Stimulated activated CD4-positive, alpha-beta T cell treated with anti-CD3 and anti-CD28 coated beads, Interleukin-1b, Interleukin-23, amount 100 ng/mL, for 24 hours (primary cell): ENCODE data around the gene PDLIM3.
"Not testable (repeated sequence)": the region's sequence is repeated elsewhere in the genome, so short reads cannot be mapped to it uniquely, and the experiment has no call there.

ENCODE experiments used
- DNase-seq, 4 experiments: peaks; one replicate each; pipeline ENCODE4 v3.0.0-alpha.2; 2020; ENCODE audit warnings: low read depth in 4 of 4, low spot score in 1 of 4

The PDLIM3 gene

GRCh38 chr4:185554365-185555126, 19.2 kb upstream of the PDLIM3 start:
- no peak for DNase-seq

GRCh38 chr4:185552254-185552653, 16.9 kb upstream of the PDLIM3 start:
- no peak for DNase-seq

GRCh38 chr4:185550933-185551332, 15.6 kb upstream of the PDLIM3 start:
- no peak for DNase-seq

DNA sequence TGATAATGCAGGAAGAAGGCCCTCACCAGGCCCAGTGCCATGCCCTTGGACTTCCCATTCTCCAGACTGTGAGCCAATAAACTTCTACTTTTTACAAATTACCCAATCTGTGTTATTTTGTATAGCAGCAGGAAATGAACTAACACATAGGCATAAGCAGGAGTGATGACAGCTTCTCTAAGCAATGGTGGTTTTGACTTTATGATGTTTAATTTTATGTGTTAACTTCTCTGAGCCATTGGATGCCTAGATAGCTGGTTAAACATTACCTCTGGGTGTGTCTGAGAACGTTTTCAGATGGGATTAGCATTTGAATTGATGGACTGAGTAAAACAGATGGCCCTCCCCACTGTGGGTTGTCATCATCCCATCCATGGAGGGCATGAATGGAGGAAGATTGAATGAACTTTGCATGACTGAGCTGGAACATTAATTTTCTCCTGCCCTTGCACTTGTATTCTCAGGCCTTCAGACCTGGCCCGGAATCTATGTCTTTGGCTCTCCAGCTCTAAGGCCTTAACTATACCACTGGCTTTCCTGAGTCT, 13.9 kb upstream of the PDLIM3 start:
- no peak for DNase-seq

DNA sequence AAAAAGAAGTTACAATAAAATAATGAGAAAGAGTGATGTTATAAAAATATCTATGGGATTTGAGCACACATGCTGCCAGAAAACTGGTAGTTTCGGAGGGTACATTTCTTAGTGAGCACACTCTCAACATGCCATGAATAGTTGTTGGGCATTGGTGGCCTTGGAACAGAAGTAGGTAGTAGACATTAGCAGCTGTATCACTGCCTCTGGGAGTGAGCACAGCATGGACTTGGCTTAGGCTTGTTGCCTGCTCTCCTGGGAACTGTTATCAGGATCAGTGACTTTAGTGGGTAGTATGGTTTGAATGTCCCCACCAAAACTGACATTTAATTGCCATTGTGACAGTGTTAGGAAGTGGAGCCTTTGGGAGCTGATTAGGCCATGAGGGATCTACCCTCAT, 13.3 kb upstream of the PDLIM3 start:
- no peak for DNase-seq

GRCh38 chr4:185546335-185546734, 11.0 kb upstream of the PDLIM3 start:
- DNase-seq, result no peak

DNA sequence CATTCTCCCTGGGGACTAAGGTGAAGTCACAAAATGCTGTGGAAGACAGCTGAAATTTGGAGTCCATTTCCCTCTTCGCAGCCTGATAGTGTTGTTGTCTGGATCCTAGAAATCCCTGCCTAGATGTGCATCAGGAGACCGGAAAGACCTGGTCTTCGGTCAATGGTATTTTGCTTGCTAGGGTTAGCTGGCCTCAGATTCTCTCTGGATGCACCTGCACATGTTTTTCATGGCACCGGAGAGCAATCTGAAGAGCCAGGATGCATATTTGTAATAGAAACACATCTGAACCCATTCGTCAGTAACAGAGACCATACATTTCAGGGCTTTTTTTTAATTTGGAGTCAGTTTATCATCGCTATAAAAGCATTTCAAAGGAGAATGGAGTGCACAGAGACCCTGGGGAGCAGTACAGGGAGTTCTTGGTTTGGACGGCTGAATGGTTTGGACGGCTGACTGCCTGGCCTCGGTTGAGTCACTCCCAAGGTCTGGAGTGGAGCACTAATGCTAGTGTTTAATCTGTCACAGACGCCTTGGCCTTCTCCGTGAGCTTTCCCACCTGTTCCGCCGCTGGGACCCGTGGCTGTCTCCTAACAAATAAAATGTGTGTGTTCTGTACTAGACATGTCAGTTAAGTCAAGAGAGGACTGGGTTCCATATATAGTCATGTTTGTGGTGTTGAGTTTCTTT, 7.5 kb upstream of the PDLIM3 start:
- no peak for DNase-seq

DNA sequence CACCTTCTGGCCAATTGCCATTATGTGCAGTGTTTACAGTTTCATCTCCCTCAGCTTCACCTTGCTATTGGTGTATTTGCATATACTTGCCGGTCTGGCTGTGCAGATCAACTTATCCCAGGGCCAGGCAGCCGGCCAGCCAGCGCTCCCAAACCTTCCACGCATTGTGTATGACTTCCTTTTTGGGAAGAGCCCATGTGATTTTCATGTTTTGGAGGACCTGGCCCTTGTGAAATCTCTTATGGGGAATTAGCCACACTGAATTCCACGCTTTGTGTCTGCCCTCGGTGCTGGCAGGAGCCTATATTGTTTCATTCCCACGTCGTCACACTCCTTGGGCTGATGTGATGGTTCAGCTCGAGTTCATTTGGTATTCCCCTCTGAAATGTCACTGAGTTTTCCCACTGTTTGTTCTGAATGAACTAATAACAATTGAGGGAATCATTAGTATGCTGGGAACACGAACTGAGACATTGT, 6.0 kb upstream of the PDLIM3 start:
- DNase-seq, result no peak

DNA sequence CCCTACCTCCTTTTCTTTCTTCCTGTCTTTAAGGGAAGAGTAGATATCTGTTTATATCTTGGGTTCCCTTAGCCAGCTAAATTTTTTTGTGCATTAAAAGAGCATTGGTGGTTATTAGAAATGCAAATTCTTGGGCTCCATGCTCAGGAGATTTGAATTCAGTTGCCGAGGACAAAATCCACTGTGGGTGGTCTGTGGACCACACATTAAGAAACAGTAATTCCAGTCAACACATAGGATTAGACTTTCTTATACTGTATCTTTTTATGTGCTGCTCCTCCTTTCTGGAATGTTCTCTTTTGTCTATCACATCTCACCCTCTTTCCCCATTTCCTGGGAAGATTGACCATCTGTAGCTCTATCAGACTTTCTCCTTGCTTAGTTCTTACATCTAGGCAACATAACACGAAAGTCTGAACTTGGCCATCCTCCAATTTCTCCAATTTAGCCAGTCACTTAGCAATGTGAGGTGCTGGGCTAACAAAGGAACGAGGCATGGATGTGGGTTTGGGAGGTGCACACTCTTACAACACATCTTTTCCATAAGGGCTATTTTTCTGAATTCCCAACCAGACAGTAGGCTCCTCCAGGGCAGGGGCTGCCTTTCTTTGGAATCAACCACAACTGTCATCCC, 5.3 kb upstream of the PDLIM3 start:
- no peak for DNase-seq

GRCh38 chr4:185540040-185540439, 4.7 kb upstream of the PDLIM3 start:
- DNase-seq, result no peak

DNA sequence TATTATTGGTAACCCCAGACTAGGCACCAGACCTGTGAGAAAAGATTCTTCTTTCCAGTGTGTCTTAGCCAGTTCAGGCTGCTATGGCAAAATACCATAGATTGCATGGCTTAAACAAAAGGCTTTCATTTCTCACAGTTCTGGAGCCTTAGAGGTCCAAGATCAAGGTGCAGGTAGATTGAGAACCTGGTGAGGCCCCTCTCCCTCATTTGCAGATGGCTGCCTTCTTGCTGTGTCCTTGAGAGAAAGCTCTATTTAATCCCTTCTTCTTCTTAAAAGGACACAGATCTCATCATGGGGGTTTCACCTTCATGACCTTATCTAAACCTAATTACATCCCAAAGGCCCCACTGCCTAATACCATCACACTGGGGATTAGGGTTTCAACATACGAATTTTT, 3.5 kb upstream of the PDLIM3 start:
- DNase-seq, result no peak

GRCh38 chr4:185536411-185536709, 1.1 kb upstream of the PDLIM3 start:
- no peak for DNase-seq

- DNase-seq, result no peak
These were observed 504 bp upstream of the PDLIM3 start for GRCh38 chr4:185535612-185536410.

GRCh38 chr4:185534511-185534865, 819 bp downstream of the PDLIM3 start:
- DNase-seq, result no peak

GRCh38 chr4:185532795-185533324, 2.4 kb downstream of the PDLIM3 start:
- no peak for DNase-seq

- DNase-seq, result no peak
These were observed 3.0 kb downstream of the PDLIM3 start for GRCh38 chr4:185532293-185532692.

GRCh38 chr4:185531654-185532053, 3.7 kb downstream of the PDLIM3 start:
- not testable (repeated sequence) for DNase-seq

DNA sequence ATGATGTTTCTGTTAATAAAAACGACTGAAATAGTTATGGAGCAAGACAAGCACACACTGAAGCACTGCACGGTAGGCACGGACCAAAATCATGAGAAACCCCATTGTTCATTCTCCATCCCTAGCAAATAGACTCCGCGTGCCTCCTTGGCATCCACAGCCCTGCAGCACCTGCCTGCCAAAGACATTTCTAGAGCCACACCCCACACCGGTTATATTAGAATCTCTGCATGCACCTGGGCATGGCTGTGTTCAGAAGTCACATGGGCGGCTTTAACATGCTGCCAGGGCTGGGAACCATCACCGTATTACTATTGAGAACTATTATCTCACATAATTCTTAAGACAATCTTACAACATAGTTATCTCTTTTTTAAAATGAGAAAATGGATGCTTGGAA, 5.9 kb downstream of the PDLIM3 start:
- no peak for DNase-seq

DNA sequence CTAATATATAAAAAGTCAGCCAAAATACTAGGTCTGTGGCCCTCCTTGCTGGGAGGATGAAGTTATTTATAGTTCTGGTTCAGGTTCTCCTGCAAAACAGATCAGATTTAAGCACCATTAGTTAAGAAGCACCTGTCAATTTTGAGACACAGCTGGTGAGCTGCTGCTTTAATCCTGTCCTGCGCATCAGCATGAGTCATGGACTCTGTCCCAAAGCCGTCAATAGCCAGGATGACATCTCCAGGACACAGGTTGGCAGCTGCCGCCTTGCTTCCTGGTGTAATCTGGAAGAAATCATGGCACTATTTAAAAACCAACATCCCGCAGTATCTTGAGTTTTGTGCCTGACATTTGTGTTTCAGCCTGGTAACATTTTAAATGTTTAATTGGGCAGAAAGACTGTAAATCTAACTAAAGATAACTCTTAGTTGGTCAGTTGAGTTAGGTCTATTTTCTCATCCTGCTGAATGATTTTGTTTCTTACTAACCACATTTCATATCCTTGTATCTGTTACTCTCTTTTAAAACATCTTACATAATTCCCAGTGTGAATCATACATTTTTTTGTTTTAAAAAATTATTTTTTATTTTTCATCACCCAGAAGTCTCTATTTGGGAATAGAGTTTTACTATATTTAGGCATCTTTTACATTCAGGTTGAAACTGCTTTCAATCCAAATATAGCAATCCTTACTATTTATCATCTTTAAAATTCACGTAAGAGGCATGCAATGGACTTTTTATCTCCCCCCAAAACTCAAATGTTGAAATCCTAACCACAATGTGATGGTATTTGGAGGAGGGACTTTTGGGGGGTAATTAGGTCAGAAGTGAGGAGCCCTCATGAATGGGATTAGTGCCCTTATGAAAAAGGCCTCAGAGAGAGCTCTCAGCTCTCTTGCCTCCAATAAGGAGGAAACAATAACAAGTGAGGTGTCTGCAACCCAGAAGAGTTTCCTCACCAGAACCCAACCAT, 10.1 kb downstream of the PDLIM3 start:
- DNase-seq, result no peak

DNA sequence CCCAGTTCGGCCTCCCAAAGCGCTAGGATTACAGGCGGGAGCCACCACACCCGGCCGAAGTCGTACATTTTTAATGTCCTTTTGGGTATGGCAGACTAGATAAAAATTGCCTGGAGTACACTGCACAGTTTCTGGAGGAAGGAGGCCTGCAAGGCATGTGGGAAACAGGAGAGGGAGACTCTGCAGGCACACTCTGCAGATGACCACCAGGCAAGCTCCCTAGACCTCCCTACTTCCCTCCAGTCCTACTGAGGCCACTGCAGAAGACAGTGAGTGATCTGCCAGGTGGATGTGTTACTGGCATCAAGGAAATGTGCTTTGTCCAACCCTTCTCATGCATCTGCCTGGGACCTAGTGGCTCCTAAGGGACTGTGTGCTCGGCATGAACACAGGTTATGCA, 11.4 kb downstream of the PDLIM3 start:
- DNase-seq, result no peak
